ENCODE data around the gene LARGE1. TPM values are rescaled to one million over a fixed set of nuclear protein-coding genes. Genes with fewer than 3 reads are reported as not detected.

The LARGE1 gene
- total RNA-seq, 1 experiment from 2014 or later, result 5.2 TPM

DNA sequence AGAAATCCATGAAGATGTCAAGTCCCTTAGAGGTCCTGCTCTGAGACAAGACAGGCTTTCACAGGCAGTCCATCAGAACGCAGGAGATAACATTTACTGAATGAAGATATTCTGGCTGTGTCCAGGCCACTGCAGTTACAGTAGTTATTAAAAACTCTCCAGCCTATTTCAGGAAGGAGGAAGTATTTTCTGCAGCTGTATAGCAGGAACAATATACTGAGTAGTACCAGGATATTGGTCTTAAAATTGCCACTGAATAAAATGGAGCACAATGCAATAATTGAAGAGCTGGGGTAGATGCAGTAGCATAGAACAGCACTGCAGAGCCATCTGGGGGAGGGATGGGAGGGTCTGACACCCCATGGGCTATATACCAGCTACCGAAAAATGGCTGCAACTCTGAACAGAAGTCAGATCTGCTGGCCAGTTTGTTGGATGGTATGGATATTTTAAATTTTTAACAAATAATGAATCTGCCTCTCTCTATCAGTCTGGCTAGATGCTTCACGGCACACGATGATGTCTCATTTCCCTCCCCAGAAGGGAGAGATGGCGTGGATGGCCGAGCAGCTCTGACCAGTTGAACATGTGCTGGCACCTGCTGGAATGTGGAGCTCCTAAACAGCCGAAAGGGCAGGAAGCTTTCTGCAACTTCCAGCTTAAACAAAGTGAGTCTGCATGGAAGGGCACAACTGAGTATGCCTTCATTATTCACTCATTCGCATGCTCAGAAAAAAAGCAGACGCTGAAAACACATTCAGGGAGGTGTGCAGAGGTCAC, 520.0 kb downstream of the LARGE1 start:
- ChIA-PET POLR2A (interaction anchor here (1.2 kb wide), 1 partner anchor 19 kb away, joined by 3 read pairs; no protein-coding TSS in a partner anchor), CTCF (no interaction called here)
- Mint-ChIP-seq H3K27ac (ENCODE audit: low read depth, unreplicated experiment) (no peak overlapping the region), H3K9me3 (ENCODE audit: unreplicated experiment) (no peaks in the 10 kb centered on the region), H3K27me3 (ENCODE audit: insufficient read depth, unreplicated experiment) (no peaks in the 10 kb centered on the region), H3K4me1 (ENCODE audit: insufficient read depth, unreplicated experiment) (peaks cover 5% of the 10 kb centered on the region), H3K36me3 (ENCODE audit: insufficient read depth, unreplicated experiment) (peaks cover 6% of the 10 kb centered on the region), H3K4me3 (ENCODE audit: unreplicated experiment) (no peak overlapping the region)
- intact Hi-C loops (cut with micrococcal nuclease), result no loop called here
- no peak for DNase-seq (ENCODE audit: unreplicated experiment)
- BruUV-seq (replicated peaks), result no TSS peak
- TF ChIP-seq, protein P1, sequence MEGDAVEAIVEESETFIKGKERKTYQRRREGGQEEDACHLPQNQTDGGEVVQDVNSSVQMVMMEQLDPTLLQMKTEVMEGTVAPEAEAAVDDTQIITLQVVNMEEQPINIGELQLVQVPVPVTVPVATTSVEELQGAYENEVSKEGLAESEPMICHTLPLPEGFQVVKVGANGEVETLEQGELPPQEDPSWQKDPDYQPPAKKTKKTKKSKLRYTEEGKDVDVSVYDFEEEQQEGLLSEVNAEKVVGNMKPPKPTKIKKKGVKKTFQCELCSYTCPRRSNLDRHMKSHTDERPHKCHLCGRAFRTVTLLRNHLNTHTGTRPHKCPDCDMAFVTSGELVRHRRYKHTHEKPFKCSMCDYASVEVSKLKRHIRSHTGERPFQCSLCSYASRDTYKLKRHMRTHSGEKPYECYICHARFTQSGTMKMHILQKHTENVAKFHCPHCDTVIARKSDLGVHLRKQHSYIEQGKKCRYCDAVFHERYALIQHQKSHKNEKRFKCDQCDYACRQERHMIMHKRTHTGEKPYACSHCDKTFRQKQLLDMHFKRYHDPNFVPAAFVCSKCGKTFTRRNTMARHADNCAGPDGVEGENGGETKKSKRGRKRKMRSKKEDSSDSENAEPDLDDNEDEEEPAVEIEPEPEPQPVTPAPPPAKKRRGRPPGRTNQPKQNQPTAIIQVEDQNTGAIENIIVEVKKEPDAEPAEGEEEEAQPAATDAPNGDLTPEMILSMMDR (IDR thresholded peaks at IDR 0.05; ENCODE audit: unreplicated experiment), result no peak

DNA sequence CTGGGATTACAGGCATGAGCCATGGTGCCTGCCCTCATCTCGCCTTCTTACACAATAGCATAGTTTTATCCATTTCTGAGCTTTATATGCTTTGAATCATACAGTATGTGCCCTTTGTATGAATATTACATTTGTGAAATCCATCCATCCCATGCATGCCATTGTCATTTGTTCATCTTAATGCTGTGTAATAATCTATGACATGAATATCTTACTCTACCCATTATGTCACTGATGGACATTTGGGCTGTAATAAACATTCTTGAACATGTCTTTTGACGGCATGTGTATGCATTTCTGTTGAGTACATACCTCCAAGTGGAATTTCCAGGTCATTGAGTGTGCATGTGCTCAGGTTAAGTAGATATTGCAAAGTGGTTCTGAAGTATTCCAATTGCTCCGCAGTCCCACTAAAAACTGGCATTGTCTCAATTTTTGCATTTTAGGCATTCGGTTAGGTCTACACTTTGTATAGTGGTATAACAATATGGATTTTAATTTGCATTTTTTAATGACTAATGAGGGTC, 522.8 kb downstream of the LARGE1 start:
- no TSS peak for BruUV-seq (replicated peaks)
- intact Hi-C loops (cut with micrococcal nuclease), result no loop called here

DNA sequence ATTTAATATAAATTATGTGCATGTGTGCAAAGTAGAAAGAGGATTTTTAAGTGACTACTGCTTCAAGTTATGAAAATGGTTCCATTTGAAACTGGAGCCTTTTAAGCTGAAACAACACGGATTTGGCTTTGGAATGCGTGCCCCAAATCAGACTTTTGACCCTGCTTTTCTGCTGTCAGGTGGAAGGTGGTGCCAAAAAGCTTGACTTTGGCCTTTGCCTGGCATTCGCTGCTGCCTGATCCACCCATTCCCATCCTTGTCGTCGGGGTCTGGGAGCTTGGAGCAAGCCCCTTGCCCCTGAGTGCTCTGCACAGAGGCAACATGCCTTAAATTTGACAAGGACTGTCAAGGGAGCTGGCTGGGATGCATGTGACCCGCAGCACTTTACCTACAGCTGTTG, 526.8 kb downstream of the LARGE1 start:
- CTCF ChIA-PET, result interaction anchor here (0.7 kb wide), 1 partner anchor 93 kb away, joined by 3 read pairs; no protein-coding TSS in a partner anchor

More for the DNA sequence above, 522.8 kb downstream of the LARGE1 start:
- Mint-ChIP-seq H3K4me3 (ENCODE audit: unreplicated experiment) (no peak overlapping the region), H3K27ac (ENCODE audit: low read depth, unreplicated experiment) (no peak overlapping the region), H3K27me3 (ENCODE audit: insufficient read depth, unreplicated experiment) (no peaks in the 10 kb centered on the region), H3K4me1 (ENCODE audit: insufficient read depth, unreplicated experiment) (no peaks in the 10 kb centered on the region), H3K9me3 (ENCODE audit: unreplicated experiment) (no peaks in the 10 kb centered on the region), H3K36me3 (ENCODE audit: insufficient read depth, unreplicated experiment) (peaks cover 6% of the 10 kb centered on the region)
- TF ChIP-seq, protein P1 (IDR thresholded peaks at IDR 0.05; ENCODE audit: unreplicated experiment), result no peak
- POLR2A ChIA-PET, result interaction anchor here (0.7 kb wide), 1 partner anchor 44 kb away, joined by 4 read pairs; no protein-coding TSS in a partner anchor
- CTCF ChIA-PET, result interaction anchor here (0.7 kb wide), 1 partner anchor 314 kb away, joined by 5 read pairs; no protein-coding TSS in a partner anchor
- no peak for DNase-seq (ENCODE audit: unreplicated experiment)

DNA sequence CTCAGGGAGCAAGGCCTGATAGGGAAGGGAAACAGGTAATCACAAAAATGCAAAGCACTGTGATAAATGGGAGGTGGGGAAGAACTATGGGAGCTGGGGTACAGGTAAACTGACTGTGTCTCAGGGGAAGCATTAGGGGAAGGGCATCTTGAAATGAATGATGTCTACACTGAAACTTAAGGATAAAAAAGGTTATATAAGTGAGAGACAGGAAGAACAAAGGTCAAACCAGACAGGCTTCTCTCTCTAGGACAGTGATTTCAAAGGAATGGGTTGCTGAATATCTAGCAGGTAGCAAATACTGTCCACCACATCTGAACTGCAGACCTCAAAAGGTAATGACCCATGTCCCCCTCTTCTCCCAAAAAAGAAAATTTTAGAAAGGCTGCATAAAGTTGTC, 529.0 kb downstream of the LARGE1 start:
- TF ChIP-seq, protein P1 (IDR thresholded peaks at IDR 0.05; ENCODE audit: unreplicated experiment), result no peak
- intact Hi-C loops (cut with micrococcal nuclease), result no loop called here
- Mint-ChIP-seq H3K4me3 (ENCODE audit: unreplicated experiment) (no peak overlapping the region), H3K27ac (ENCODE audit: low read depth, unreplicated experiment) (no peak overlapping the region), H3K4me1 (ENCODE audit: insufficient read depth, unreplicated experiment) (no peaks in the 10 kb centered on the region), H3K9me3 (ENCODE audit: unreplicated experiment) (no peaks in the 10 kb centered on the region), H3K27me3 (ENCODE audit: insufficient read depth, unreplicated experiment) (no peaks in the 10 kb centered on the region), H3K36me3 (ENCODE audit: insufficient read depth, unreplicated experiment) (peaks cover 4% of the 10 kb centered on the region)
- DNase-seq (ENCODE audit: unreplicated experiment), result no peak
- no TSS peak for BruUV-seq (replicated peaks)
- ChIA-PET CTCF (interaction anchor here (0.6 to 0.7 kb wide), 3 partner anchors 33 to 1177 kb away, joined by 3 to 4 read pairs (median 3); no protein-coding TSS in a partner anchor), POLR2A (no interaction called here)

More for the DNA sequence above, 526.8 kb downstream of the LARGE1 start:
- no TSS peak for BruUV-seq (replicated peaks)
- POLR2A ChIA-PET, result interaction anchor here (0.7 kb wide), 1 partner anchor 283 kb away, joined by 3 read pairs; no protein-coding TSS in a partner anchor
- TF ChIP-seq, protein P1 (IDR thresholded peaks at IDR 0.05; ENCODE audit: unreplicated experiment), result no peak
- peaks cover 10% of the 10 kb centered on the region for H3K36me3 Mint-ChIP-seq (ENCODE audit: insufficient read depth, unreplicated experiment)
- H3K27me3 Mint-ChIP-seq (ENCODE audit: insufficient read depth, unreplicated experiment), result no peaks in the 10 kb centered on the region
- H3K9me3 Mint-ChIP-seq (ENCODE audit: unreplicated experiment), result no peaks in the 10 kb centered on the region
- no peak overlapping the region for H3K27ac Mint-ChIP-seq (ENCODE audit: low read depth, unreplicated experiment)
- no peak for DNase-seq (ENCODE audit: unreplicated experiment)
- intact Hi-C loops (cut with micrococcal nuclease), result no loop called here
- H3K4me1 Mint-ChIP-seq (ENCODE audit: insufficient read depth, unreplicated experiment), result no peaks in the 10 kb centered on the region
- H3K4me3 Mint-ChIP-seq (ENCODE audit: unreplicated experiment), result no peak overlapping the region

All from MCF 10A (cell line).